Measurements from ENCODE around the gene FLT3.

Gene FLT3

GRCh38 chr13:28129911-28130693, 29.7 kb upstream of the FLT3 start:
- no peaks in the 10 kb centered on the region for H3K27me3 ChIP-seq (replicated peaks; ENCODE audit: control insufficient read depth, insufficient read depth, low read length)
- no peak for DNase-seq (ENCODE audit: extremely low read depth, insufficient read length)
- no peaks in the 10 kb centered on the region for H3K36me3 ChIP-seq (ENCODE audit: control insufficient read depth, insufficient read depth, low read length)
- H3K4me3 ChIP-seq (replicated peaks; ENCODE audit: low read depth, low read length): no peak overlapping the region
- TF ChIP-seq CTCF (IDR thresholded peaks at IDR 0.05; ENCODE audit: insufficient read depth, low read length, poor library complexity, severe bottlenecking): no peak

- no peak for TF ChIP-seq CTCF (IDR thresholded peaks at IDR 0.05; ENCODE audit: insufficient read depth, low read length, poor library complexity, severe bottlenecking)
- H3K4me3 ChIP-seq (replicated peaks; ENCODE audit: low read depth, low read length): no peak overlapping the region
- H3K36me3 ChIP-seq (ENCODE audit: control insufficient read depth, insufficient read depth, low read length): no peaks in the 10 kb centered on the region
- DNase-seq (ENCODE audit: extremely low read depth, insufficient read length): no peak
- no peaks in the 10 kb centered on the region for H3K27me3 ChIP-seq (replicated peaks; ENCODE audit: control insufficient read depth, insufficient read depth, low read length)
Observed at GRCh38 chr13:28128926-28129325, 28.6 kb upstream of the FLT3 start.

GRCh38 chr13:28128030-28128429, 27.7 kb upstream of the FLT3 start:
- no peak for TF ChIP-seq CTCF (IDR thresholded peaks at IDR 0.05; ENCODE audit: insufficient read depth, low read length, poor library complexity, severe bottlenecking)
- no peaks in the 10 kb centered on the region for H3K36me3 ChIP-seq (ENCODE audit: control insufficient read depth, insufficient read depth, low read length)
- no peaks in the 10 kb centered on the region for H3K27me3 ChIP-seq (replicated peaks; ENCODE audit: control insufficient read depth, insufficient read depth, low read length)
- no peak for DNase-seq (ENCODE audit: extremely low read depth, insufficient read length)
- no peak overlapping the region for H3K4me3 ChIP-seq (replicated peaks; ENCODE audit: low read depth, low read length)

- Histone ChIP-seq H3K27me3 (replicated peaks; ENCODE audit: control insufficient read depth, insufficient read depth, low read length) (no peaks in the 10 kb centered on the region), H3K36me3 (ENCODE audit: control insufficient read depth, insufficient read depth, low read length) (no peaks in the 10 kb centered on the region), H3K4me3 (replicated peaks; ENCODE audit: low read depth, low read length) (no peak overlapping the region)
- DNase-seq (ENCODE audit: extremely low read depth, insufficient read length): no peak
- no peak for TF ChIP-seq CTCF (IDR thresholded peaks at IDR 0.05; ENCODE audit: insufficient read depth, low read length, poor library complexity, severe bottlenecking)
Observed at GRCh38 chr13:28121224-28121623, 20.8 kb upstream of the FLT3 start.

- H3K4me3 ChIP-seq (replicated peaks; ENCODE audit: low read depth, low read length): no peak overlapping the region
- DNase-seq (ENCODE audit: extremely low read depth, insufficient read length): no peak
Observed at GRCh38 chr13:28120317-28120716, 19.9 kb upstream of the FLT3 start.

More at GRCh38 chr13:28120317-28120716, 19.9 kb upstream of the FLT3 start:
- no peak for TF ChIP-seq CTCF (IDR thresholded peaks at IDR 0.05; ENCODE audit: insufficient read depth, low read length, poor library complexity, severe bottlenecking)
- no peaks in the 10 kb centered on the region for H3K36me3 ChIP-seq (ENCODE audit: control insufficient read depth, insufficient read depth, low read length)
- no peaks in the 10 kb centered on the region for H3K27me3 ChIP-seq (replicated peaks; ENCODE audit: control insufficient read depth, insufficient read depth, low read length)

Measured in GM06990 (cell line).